LNCaP clone FGC (cell line): ENCODE results near the gene ERAL1.

Experiments
- DNase-seq: peaks from one replicate; pipeline ENCODE4 v3.0.0-alpha.2; 2011; ENCODE audit warnings: low read depth
- H3K4me3 ChIP-seq: 2 replicates; pipeline ENCODE4 v1.5.1; 2011; ENCODE audit warnings: mild to moderate bottlenecking, low read depth, low read length, control low read depth
- TF ChIP-seq, protein P1 (sequence below): IDR thresholded peaks from 2 replicates; pipeline ENCODE4 v1.5.1; 2012; ENCODE audit warnings: mild to moderate bottlenecking; ENCODE audit not compliant: control insufficient read depth, insufficient read depth; ENCODE audit errors: extremely low read depth

ERAL1 gene

DNA sequence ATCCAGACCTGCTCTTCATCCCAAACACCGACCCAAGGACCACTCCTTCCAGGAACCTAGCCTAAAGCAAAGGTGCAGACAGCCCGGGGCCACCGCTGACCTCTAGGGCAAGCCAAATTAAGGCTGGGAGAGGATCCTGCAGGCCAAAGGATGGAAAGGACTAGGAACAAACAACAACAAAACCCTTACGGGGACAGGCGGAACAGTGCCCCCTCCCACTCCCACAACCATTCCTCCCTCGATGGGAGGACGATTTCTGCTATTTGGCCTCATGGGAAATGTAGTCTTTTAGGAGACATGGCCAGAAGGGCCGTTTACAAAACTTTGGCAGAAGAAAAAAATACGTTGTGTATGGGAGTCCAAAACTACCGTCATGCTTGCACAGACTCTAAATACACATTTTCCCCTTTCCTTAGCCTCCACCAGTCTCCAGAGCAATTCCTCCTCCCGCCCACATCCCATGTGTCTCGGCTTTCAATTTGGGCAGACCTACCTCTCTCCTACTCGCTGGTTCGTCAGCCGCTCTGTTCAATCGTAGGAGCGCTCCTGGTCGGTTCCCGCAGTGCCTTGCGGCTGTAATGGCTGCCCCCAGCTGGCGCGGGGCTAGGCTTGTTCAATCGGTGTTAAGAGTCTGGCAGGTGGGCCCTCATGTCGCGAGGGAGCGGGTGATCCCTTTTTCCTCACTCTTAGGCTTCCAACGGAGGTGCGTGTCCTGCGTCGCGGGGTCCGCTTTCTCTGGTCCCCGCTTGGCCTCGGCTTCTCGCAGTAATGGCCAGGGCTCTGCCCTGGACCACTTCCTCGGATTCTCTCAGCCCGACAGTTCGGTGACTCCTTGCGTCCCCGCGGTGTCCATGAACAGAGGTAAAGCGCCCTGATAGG lies at the start of gene ERAL1:
ERAL1 (plus strand) TSS at position 560 of the 879 bp plus-strand sequence; CDS start at position 579, 19 bp downstream.
- TF ChIP-seq, protein P1, sequence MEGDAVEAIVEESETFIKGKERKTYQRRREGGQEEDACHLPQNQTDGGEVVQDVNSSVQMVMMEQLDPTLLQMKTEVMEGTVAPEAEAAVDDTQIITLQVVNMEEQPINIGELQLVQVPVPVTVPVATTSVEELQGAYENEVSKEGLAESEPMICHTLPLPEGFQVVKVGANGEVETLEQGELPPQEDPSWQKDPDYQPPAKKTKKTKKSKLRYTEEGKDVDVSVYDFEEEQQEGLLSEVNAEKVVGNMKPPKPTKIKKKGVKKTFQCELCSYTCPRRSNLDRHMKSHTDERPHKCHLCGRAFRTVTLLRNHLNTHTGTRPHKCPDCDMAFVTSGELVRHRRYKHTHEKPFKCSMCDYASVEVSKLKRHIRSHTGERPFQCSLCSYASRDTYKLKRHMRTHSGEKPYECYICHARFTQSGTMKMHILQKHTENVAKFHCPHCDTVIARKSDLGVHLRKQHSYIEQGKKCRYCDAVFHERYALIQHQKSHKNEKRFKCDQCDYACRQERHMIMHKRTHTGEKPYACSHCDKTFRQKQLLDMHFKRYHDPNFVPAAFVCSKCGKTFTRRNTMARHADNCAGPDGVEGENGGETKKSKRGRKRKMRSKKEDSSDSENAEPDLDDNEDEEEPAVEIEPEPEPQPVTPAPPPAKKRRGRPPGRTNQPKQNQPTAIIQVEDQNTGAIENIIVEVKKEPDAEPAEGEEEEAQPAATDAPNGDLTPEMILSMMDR: no peak
- peak; percentile 70 for DNase-seq
- H3K4me3 ChIP-seq: peak within 1 kb of the TSS; percentile 97

DNA sequence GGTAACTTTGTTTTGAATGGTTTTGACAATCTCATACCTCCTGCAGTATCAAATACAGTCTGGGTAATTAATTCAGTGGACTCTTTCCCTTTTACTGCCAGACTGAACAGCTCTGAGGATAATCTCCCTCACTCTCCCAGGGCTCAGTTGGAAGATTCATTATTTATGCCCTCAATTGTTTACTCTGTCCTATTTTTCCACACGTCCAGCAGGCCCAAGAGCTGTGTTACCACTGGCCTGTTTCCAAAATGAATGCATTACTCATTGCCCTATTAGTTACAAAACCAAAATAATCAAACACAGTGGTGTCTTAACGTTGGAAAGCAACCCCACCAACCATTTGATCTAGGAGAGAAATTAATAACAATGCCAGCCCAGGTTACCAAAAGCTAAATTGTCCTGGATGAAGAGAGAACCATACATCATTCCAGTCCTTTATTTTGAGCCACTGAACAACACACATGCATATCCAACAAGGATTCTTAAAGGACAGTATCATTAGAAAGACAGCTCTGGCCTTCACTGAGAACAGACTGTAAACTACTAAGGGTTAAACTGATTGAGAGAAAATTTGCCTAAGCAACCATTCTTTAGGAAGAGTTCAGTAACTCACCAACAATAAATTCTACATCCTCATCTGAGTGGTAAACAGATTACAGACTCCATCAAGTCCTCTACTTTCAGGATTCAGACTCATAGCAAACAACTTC lies 46.7 kb upstream of the ERAL1 start:
- H3K4me3 ChIP-seq: no peak overlapping the region
- DNase-seq: peak; percentile 63

DNA sequence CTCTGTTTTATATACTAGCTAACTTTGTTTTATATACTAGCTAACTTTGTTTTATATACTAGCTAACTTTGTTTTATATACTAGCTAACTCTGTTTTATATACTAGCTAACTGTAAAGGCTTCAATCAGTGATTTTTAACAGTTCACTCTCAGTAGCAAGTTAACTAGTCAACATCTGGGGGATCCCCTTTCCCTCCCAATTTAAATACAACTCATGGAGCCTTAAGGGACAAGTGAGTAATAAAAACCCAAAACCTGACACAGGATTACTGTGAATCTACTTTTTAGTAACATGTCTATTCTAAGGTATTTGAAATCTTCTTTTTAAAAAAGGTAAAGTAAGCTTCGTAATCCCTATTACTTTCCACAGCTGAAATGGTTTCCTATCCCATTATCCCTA lies 44.4 kb upstream of the ERAL1 start:
- no peak for DNase-seq
- no peak overlapping the region for H3K4me3 ChIP-seq
- TF ChIP-seq, protein P1: no peak

More for the DNA sequence above, 46.7 kb upstream of the ERAL1 start:
- TF ChIP-seq, protein P1: no peak

DNA sequence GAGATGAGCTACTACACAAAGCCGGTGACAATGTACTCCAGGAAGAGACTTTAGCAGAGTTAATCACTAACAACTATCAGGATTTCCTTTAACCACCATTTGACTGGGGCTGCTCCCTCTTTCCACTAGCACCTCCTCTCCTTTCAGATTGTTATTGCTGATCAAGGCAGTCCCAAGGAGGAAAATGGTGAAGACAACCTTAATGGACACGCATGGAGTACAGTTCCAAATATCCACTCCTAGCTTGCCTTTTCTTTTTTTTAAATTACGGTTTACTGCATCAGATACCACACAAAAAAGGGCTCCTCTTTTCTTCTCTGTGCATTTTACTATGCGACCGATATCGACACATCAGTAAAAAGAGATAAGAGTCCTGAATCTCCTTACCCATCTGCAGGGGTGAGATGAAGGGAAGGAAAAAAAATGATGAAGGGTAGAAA lies 43.1 kb upstream of the ERAL1 start:
- TF ChIP-seq, protein P1: no peak
- no peak for DNase-seq
- peak overlapping the region; percentile 97 for H3K4me3 ChIP-seq

DNA sequence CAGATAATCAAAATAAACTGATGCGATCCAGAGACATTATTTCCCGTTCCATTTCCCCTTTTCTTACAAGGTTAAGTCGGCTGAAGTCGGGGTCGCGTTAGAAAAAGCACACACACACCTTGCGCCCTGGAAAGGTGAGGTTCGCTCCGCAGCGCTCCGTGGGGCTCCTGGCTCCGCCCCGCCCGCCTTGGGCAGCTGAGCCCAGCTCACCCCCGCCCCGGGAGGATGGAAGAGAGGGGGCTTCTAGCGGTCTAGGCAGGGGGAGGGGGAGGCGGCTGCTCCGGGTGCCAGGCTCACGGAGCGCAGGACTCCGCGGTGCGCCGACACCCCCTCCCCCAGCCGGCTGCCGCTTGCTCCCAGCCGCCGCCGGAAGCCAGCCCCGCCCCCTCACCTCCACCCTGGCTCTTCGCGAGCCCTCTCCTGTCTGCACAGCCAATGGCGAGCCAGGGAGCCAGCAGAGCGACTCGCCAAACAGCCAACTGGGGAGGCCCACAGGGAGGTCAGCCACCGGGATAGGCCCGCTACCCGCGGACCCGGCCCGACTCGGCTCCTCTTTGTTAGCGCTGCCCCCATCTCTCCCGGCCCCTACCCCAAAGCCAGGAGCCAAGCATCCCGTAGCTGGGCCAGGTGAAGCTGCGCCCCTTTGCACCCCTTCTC lies 42.6 kb upstream of the ERAL1 start:
- DNase-seq: peak; percentile 89
- TF ChIP-seq, protein P1: no peak
- peak overlapping the region; percentile 97 for H3K4me3 ChIP-seq

DNA sequence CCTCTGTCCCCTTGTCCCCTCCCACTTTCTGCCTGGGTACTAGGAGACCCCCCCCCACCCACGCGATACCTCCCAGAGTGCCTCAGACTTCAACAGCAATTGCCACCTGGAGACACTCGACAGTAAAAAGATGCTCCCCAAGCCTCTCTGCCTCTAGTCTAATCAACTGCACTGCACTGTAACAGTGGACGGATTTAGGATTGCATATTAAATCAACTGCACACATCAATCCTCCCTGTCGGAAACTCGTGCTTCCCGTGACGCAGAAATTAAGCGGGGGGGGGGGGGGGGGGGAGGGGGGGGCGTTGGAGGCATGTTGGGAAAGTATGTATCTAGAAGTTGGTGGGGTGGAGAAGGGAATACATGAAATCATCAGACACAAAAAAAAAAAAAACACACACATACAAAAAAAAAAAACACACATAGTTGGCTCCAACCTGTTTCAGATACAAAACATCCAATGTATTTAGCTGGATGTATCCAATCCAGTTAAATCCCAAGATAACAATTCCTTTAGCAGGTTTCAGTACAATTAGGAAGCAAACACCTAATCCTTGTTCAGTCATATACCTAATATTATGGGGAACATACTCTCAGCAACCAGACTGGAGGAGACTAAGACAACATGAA lies 42.0 kb upstream of the ERAL1 start:
- peak; percentile 23 for DNase-seq
- peak overlapping the region; percentile 97 for H3K4me3 ChIP-seq
- TF ChIP-seq, protein P1: no peak
